Measurements from ENCODE around the gene FATE1. TPM values are rescaled to one million over a fixed set of nuclear protein-coding genes. Genes with fewer than 3 reads are reported as not detected.

The FATE1 gene
- total and polyA plus RNA-seq, 12 donors = 0.25 to 2.2 (median 0.58) TPM; not detected in 5

DNA sequence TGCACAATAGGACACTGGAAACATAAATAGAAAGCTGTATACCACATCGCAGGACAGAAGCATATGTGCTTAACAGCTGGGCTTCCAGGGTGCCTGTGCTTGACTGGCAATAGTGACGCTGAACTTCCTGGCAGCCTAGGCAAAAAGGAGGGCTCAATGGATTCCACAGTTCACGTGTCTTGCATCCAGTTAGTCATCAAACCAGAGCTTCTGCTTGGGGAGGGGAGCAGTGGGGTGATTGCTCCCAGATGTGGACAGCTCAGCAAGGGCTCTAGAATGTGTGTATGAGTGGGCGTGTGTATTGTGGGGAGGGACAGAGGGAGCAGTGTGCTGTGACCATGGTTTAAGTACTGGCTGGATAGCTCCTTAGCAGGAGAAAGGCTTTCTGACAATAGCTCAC is 18.3 kb upstream of the FATE1 start:
- no peak overlapping the region for H3K27ac ChIP-seq
- intact Hi-C loops (cut with DNase I) = no loop called here
- no peak overlapping the region for H3K4me3 ChIP-seq
- no peaks in the 10 kb centered on the region for H3K9me3 ChIP-seq
- H3K36me3 ChIP-seq = no peaks in the 10 kb centered on the region
- ATAC-seq (peak in 5 of 8 donors; percentile 33 to 61 (median 59)), DNase-seq (no peak)
- H3K4me1 ChIP-seq = peaks cover 0 to 4% (median 0%) of the 10 kb centered on the region in 9 donors
- no peak for TF ChIP-seq CTCF (IDR thresholded peaks at IDR 0.05)
- WGBS, 2 donors = 39 to 54% methylated on average over 4 of the region's 4 CpGs
- H3K27me3 ChIP-seq = peaks cover 0 to 27% (median 0%) of the 10 kb centered on the region in 7 donors

GRCh38 chrX:151698485-151698884 is 17.4 kb upstream of the FATE1 start:
- ATAC-seq = no peak
- TF ChIP-seq CTCF (IDR thresholded peaks at IDR 0.05) = no peak
- Histone ChIP-seq H3K4me1 (peaks cover 0 to 11% (median 6%) of the 10 kb centered on the region in 9 donors), H3K9me3 (no peaks in the 10 kb centered on the region), H3K36me3 (no peaks in the 10 kb centered on the region), H3K4me3 (no peak overlapping the region), H3K27ac (no peak overlapping the region), H3K27me3 (peaks cover 0 to 27% (median 0%) of the 10 kb centered on the region in 7 donors)
- intact Hi-C loops (cut with DNase I) = no loop called here
- WGBS, 2 donors = 91 to 99% methylated on average over 6 of the region's 6 CpGs
- DNase-seq = no peak

GRCh38 chrX:151699746-151700145 is 16.1 kb upstream of the FATE1 start:
- H3K36me3 ChIP-seq = no peaks in the 10 kb centered on the region
- TF ChIP-seq CTCF (IDR thresholded peaks at IDR 0.05) = no peak
- ATAC-seq (no peak), DNase-seq (no peak)
- 94 to 98% methylated on average over 9 of the region's 9 CpGs for WGBS, 2 donors
- intact Hi-C loops (cut with DNase I) = loop anchor here in 1 of 10 donors (5.0 kb wide), 1 partner anchor 948 kb away; no protein-coding TSS in a partner anchor
- no peak overlapping the region for H3K27ac ChIP-seq
- H3K9me3 ChIP-seq = no peaks in the 10 kb centered on the region
- peaks cover 0 to 17% (median 7%) of the 10 kb centered on the region in 9 donors for H3K4me1 ChIP-seq
- peaks cover 0 to 23% (median 0%) of the 10 kb centered on the region in 7 donors for H3K27me3 ChIP-seq
- H3K4me3 ChIP-seq = no peak overlapping the region

- Histone ChIP-seq H3K9me3 (no peaks in the 10 kb centered on the region), H3K4me3 (no peak overlapping the region), H3K36me3 (no peaks in the 10 kb centered on the region), H3K27me3 (peaks cover 0 to 19% (median 0%) of the 10 kb centered on the region in 7 donors), H3K4me1 (peaks cover 0 to 17% (median 7%) of the 10 kb centered on the region in 9 donors), H3K27ac (no peak overlapping the region)
- TF ChIP-seq CTCF (IDR thresholded peaks at IDR 0.05) = no peak
- no peak for ATAC-seq
- WGBS, 2 donors = 94 to 95% methylated on average over 14 to 16 of the region's 16 CpGs
- no peak for DNase-seq
- intact Hi-C loops (cut with DNase I) = loop anchor here in 1 of 10 donors (5.0 kb wide), 1 partner anchor 947 kb away; no protein-coding TSS in a partner anchor
These were observed 15.3 kb upstream of the FATE1 start for GRCh38 chrX:151700581-151700980.
